ENCODE measurements around the gene ADAMTSL1. TPM values are rescaled to one million over a fixed set of nuclear protein-coding genes. Genes with fewer than 3 reads are reported as not detected.

ADAMTSL1 gene
- total and polyA plus RNA-seq, 2 of the 13 experiments (the other 11 are each of a cell fraction or from before 2014, with no cell fraction given): not detected

GRCh38 chr9:18694959-18695668 is 221.2 kb downstream of the ADAMTSL1 start:
- no peaks in the 10 kb centered on the region for H3K4me1 ChIP-seq (ENCODE audit: insufficient read depth, low read length)
- no peaks in the 10 kb centered on the region for H3K79me2 ChIP-seq (ENCODE audit: insufficient read depth, low read length)
- BruUV-seq (replicated peaks): no TSS peak
- CTCF ChIA-PET (ENCODE audit: low intra/inter-chr PET ratio, low total read pairs): no interaction called here
- H3K27me3 ChIP-seq (ENCODE audit: control insufficient read depth in 1 of 2, insufficient read depth in 2 of 2, low read length in 2 of 2): no peaks in the 10 kb centered on the region
- no peak overlapping the region for H3K9ac ChIP-seq (ENCODE audit: insufficient read depth, low read depth, low read length)
- no peak overlapping the region for H2AFZ ChIP-seq (ENCODE audit: low read length)
- no peak overlapping the region for H3K4me2 ChIP-seq (ENCODE audit: low read depth, low read length)
- no peak overlapping the region for H3K4me3 ChIP-seq (replicated peaks in 1 of 3; ENCODE audit: insufficient read depth in 1 of 3, low read depth in 2 of 3, low read length in 3 of 3)
- intact Hi-C loops (cut with micrococcal nuclease; ENCODE audit: unreplicated experiment): no loop called here
- TF ChIP-seq GLI4 (CRISPR knock-in tag; IDR thresholded peaks at IDR 0.05; ENCODE audit: borderline replicate concordance): no peak
- peak; percentile 62; the same call in 1 of the 2 replicates for TF ChIP-seq ZNF841 (CRISPR knock-in tag; IDR thresholded peaks at IDR 0.05; ENCODE audit: borderline replicate concordance)
- no peaks in the 10 kb centered on the region for H4K20me1 ChIP-seq (ENCODE audit: insufficient read depth, low read length)
- ATAC-seq: no peak
- in situ Hi-C loops (cut with HindIII; ENCODE audit: extremely low pct_ligation_motif_present, low pct_unique_long_range_greater_than_20kb): no loop called here
- H3K27ac ChIP-seq (ENCODE audit: extremely low read length, insufficient read depth, low read length): no peak overlapping the region
- peaks cover 17% of the 10 kb centered on the region for H3K9me3 ChIP-seq (ENCODE audit: low read length)
- POLR2A ChIA-PET: interaction anchor here (0.6 kb wide), 1 partner anchor 1806 kb away, joined by 3 read pairs; no protein-coding TSS in a partner anchor
- H3K36me3 ChIP-seq (replicated peaks in 1 of 2; ENCODE audit: control insufficient read depth in 1 of 2, insufficient read depth in 2 of 2, low read length in 2 of 2): no peaks in the 10 kb centered on the region
- DNase-seq (ENCODE audit: low spot score): no peak
- FAIRE-seq: no peak

- in situ Hi-C loops (cut with HindIII; ENCODE audit: extremely low pct_ligation_motif_present, low pct_unique_long_range_greater_than_20kb) (no loop called here), intact Hi-C loops (cut with micrococcal nuclease; ENCODE audit: unreplicated experiment) (no loop called here)
- no peak for DNase-seq (ENCODE audit: low spot score)
- Histone ChIP-seq H3K27ac (ENCODE audit: extremely low read length, insufficient read depth, low read length) (no peak overlapping the region), H3K4me2 (ENCODE audit: low read depth, low read length) (no peak overlapping the region), H2AFZ (ENCODE audit: low read length) (no peak overlapping the region), H4K20me1 (ENCODE audit: insufficient read depth, low read length) (no peaks in the 10 kb centered on the region), H3K4me1 (ENCODE audit: insufficient read depth, low read length) (no peaks in the 10 kb centered on the region), H3K9me3 (ENCODE audit: low read length) (peaks cover 17% of the 10 kb centered on the region), H3K9ac (ENCODE audit: insufficient read depth, low read depth, low read length) (no peak overlapping the region), H3K4me3 (replicated peaks in 1 of 3; ENCODE audit: insufficient read depth in 1 of 3, low read depth in 2 of 3, low read length in 3 of 3) (no peak overlapping the region), H3K79me2 (ENCODE audit: insufficient read depth, low read length) (no peaks in the 10 kb centered on the region), H3K36me3 (replicated peaks in 1 of 2; ENCODE audit: control insufficient read depth in 1 of 2, insufficient read depth in 2 of 2, low read length in 2 of 2) (no peaks in the 10 kb centered on the region), H3K27me3 (ENCODE audit: control insufficient read depth in 1 of 2, insufficient read depth in 2 of 2, low read length in 2 of 2) (no peaks in the 10 kb centered on the region)
- no peak for ATAC-seq
- CTCF ChIA-PET (ENCODE audit: low intra/inter-chr PET ratio, low total read pairs): no interaction called here
- no peak for FAIRE-seq
- 17% methylated on average over 2 of the region's 2 CpGs for whole genome bisulfite sequencing (ENCODE audit: low lambda C conversion rate)
- POLR2A ChIA-PET: no interaction called here
- no TSS peak for BruUV-seq (replicated peaks)
- no peak for TF ChIP-seq SALL1 (CRISPR knock-in tag; IDR thresholded peaks at IDR 0.05)
- no peak for TF ChIP-seq NFE2 (CRISPR knock-in tag; IDR thresholded peaks at IDR 0.05)
- TF ChIP-seq NR3C1 (CRISPR knock-in tag; IDR thresholded peaks at IDR 0.05): no peak
- no peak for TF ChIP-seq GLI4 (CRISPR knock-in tag; IDR thresholded peaks at IDR 0.05; ENCODE audit: borderline replicate concordance)
- TF ChIP-seq KLF13 (CRISPR knock-in tag; IDR thresholded peaks at IDR 0.05): no peak
- no peak for TF ChIP-seq ZIK1 (CRISPR knock-in tag; IDR thresholded peaks at IDR 0.05; ENCODE audit: borderline replicate concordance, low read depth)
- TF ChIP-seq RELA (CRISPR knock-in tag; IDR thresholded peaks at IDR 0.05): no peak
- TF ChIP-seq ZNF672 (CRISPR knock-in tag; IDR thresholded peaks at IDR 0.05): no peak
- TF ChIP-seq ATRX (CRISPR knock-in tag; IDR thresholded peaks at IDR 0.05; ENCODE audit: borderline replicate concordance): no peak
- no peak for TF ChIP-seq PHF8 (CRISPR knock-in tag; IDR thresholded peaks at IDR 0.05)
- no peak for TF ChIP-seq TCF7L2 (IDR thresholded peaks at IDR 0.05; ENCODE audit: low read depth, low read length)
- no peak for TF ChIP-seq ARNT2 (CRISPR knock-in tag; IDR thresholded peaks at IDR 0.05; ENCODE audit: low read depth)
- no peak for TF ChIP-seq POGZ (CRISPR knock-in tag; IDR thresholded peaks at IDR 0.05)
- TF ChIP-seq, protein P1, sequence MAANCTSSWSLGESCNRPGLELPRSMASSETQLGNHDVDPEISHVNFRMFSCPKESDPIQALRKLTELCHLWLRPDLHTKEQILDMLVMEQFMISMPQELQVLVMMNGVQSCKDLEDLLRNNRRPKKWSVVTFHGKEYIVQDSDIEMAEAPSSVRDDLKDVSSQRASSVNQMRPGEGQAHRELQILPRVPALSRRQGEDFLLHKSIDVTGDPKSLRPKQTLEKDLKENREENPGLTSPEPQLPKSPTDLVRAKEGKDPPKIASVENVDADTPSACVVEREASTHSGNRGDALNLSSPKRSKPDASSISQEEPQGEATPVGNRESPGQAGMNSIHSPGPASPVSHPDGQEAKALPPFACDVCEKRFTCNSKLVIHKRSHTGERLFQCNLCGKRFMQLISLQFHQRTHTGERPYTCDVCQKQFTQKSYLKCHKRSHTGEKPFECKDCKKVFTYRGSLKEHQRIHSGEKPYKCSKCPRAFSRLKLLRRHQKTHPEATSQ (CRISPR knock-in tag; IDR thresholded peaks at IDR 0.05; ENCODE audit: borderline replicate concordance): no peak
- TF ChIP-seq ZNF557 (CRISPR knock-in tag; IDR thresholded peaks at IDR 0.05): no peak
- TF ChIP-seq ZNF629 (CRISPR knock-in tag; conservative IDR thresholded peaks at IDR 0.05): no peak
- TF ChIP-seq ZNF616 (CRISPR knock-in tag; IDR thresholded peaks at IDR 0.05; ENCODE audit: low read depth): no peak
Measured at GRCh38 chr9:18698992-18699391, 225.0 kb downstream of the ADAMTSL1 start.

All from HepG2 (cell line).